PC-9 (cell line): ENCODE measurements around the gene SMCO2.

Experiments used
- EZH2 ChIP-seq: fragments of 200-600 bp; sonication (generic); IDR thresholded peaks from 2 replicates; pipeline ENCODE4 v1.8.0; 2017; ENCODE audit warnings: antibody characterized with exemption, low read depth
- TF ChIP-seq, protein P1 (sequence below): fragments of 200-600 bp; sonication (generic); conservative IDR thresholded peaks from 2 replicates; pipeline ENCODE4 v1.6.1; 2017; ENCODE audit warnings: mixed run types, antibody characterized with exemption, mild to moderate bottlenecking, moderate library complexity

DNA sequence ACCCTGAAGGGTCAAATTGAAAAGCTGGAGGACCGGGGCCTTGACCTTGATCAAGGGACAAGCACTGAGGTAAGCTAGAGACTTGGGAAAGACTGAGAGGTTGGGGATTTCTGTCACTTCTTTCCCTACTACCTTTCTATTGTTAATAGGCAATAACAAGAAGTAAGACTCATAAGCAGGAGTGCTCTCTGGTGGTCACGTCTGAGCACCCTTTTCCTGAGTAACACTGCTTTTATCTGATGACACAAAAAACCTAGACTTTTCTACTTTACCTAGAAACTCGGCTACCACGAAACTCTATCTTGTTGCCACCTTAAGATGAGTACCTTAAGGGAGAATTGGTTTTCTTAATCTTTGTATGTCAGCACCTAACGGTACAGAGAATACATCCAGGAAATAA lies 41.9 kb downstream of the SMCO2 start:
- TF ChIP-seq, protein P1, sequence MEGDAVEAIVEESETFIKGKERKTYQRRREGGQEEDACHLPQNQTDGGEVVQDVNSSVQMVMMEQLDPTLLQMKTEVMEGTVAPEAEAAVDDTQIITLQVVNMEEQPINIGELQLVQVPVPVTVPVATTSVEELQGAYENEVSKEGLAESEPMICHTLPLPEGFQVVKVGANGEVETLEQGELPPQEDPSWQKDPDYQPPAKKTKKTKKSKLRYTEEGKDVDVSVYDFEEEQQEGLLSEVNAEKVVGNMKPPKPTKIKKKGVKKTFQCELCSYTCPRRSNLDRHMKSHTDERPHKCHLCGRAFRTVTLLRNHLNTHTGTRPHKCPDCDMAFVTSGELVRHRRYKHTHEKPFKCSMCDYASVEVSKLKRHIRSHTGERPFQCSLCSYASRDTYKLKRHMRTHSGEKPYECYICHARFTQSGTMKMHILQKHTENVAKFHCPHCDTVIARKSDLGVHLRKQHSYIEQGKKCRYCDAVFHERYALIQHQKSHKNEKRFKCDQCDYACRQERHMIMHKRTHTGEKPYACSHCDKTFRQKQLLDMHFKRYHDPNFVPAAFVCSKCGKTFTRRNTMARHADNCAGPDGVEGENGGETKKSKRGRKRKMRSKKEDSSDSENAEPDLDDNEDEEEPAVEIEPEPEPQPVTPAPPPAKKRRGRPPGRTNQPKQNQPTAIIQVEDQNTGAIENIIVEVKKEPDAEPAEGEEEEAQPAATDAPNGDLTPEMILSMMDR: no peak
- no peak for TF ChIP-seq EZH2
